Non-pigmented ciliary epithelial cell (primary cell): ENCODE results near the gene RTP2.

Experiments used
- DNase-seq: peaks from one replicate; pipeline ENCODE4 v3.0.0-alpha.2; 2010; ENCODE audit warnings: low read depth

Gene RTP2

DNA sequence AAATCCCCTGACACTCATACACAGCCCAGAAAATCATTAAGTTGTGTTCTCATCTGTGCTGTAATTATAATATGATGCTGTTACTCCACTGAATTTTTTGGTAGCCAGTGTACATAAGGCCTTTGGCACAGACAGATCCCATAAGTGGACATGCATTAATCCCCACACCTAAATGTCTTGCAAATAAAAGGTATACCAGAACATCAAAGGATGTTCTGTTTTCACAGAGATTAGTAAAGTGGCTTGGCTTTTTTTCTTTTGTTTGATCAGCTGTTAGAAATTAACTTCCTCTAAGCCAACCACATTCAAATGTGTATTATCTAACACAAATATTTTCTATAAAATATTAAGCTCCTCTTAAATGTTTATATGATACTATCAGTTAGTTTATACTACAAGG lies 34.8 kb downstream of the RTP2 start:
- no peak for DNase-seq

DNA sequence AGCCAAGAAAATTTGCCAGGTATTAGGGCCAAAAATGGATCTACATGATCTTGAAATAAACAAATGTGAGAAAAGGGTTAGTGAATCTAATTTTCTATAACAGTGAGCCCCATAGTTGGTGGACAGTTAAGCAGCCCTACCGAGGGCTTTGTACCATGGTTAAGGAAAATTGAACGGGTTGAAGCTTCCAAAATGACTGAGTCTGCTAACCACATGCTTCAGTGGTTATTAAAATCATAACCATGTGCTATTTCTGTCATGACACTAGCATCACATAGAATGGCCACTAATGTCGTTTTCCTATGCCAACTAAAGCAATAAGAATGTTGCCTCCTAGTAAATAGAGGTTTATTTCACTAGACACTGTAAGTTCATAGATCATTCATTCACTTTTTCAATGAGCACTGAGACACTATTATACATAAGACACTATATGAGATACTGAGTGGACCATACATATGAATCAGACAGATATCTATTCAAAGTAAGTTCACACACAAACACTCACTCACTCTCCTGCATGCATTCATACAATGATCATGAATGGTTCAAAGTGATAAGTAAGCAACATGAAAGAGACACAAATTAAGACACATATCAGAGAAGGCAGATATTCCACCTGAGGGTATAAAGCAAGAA lies 36.5 kb downstream of the RTP2 start:
- DNase-seq = no peak

DNA sequence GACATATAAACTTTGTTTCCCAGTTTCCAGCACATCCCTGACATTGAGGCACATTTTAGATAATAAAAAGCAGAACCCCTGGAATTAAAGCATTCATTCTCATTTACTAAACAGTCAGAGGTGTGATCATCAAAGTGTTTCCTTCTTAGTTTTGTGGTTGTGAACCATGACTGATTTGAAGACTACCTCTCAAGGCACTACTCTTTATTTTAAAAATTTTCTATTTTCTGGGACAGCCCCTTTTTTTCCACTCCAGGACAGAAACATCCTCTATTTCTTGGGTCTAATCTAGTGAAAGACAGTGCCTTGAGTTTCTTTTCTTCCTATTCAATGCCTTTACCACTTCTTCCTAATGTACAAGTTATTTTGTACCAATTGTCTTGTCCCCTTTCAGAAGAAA lies 37.3 kb downstream of the RTP2 start:
- DNase-seq = no peak

DNA sequence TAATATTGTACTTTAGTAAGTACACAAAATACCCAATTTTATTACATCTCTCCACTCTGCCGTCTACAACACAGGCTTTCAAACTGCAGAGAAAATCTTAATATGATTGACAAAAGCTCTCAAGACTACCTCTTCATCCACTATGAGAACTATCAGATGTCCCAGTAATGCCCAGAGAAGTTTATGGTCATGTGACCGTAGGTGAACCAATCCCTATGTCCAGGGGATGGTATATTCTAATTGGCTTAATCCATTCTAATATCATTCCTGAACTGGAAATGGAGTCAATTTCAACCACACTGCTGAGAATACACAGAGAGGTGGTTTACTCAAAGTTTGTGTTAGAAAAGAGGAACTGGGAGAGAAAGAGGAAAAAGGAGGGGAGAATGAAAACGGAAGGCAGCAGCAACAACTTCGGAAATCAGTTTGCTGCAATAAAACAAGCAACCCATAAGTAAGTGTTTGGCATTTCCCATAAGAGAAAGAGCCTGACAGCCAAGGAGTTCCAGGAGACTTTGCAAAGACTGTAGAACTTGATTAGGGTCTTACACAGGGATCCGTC lies 39.4 kb downstream of the RTP2 start:
- DNase-seq = no peak

DNA sequence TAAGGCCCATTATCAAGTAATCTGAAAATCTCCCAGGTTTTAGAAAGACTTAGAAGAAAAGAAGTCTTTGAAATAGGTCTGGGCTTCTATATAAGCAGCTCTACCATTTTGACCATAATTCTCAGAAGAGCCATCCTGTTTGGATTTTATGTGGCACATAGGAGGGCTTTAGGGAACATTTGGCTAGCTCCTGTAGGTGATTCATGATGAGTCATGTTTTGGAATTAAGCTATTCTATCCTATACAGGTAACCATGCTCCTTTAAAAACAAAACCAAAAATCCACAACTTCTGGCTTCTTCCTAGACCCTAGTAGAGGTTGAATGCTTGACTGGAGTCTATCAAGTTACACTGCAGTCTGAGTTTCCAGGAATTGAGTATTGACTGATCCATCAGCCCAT lies 41.1 kb downstream of the RTP2 start:
- no peak for DNase-seq

DNA sequence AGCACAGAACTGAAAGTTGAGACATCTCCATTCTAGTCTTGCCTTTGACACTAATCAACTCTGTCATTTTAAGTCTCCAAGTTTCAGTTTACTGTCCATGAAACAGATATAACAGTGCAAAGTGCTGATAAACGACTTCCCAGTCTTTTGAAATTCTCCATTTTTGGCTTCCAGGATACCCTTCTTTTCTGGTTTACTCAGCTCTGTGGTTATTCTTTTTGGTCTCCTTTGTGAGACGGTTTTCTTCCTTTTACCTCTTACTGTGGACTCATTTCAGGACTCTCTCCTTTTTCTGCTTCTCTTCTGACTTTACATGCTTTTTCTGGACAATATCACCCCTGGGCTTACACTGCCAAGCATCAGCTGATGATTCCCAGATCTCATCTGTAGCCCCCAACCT lies 51.1 kb downstream of the RTP2 start:
- no peak for DNase-seq
